ENCODE results near the gene GRID1. TPM values are rescaled to one million over a fixed set of nuclear protein-coding genes. Genes with fewer than 3 reads are reported as not detected.
"Not testable (repeated sequence)": the region's sequence is repeated elsewhere in the genome, so short reads cannot be mapped to it uniquely, and the experiment has no call there.

Gene GRID1
- total RNA-seq, 2 donors from 2014 or later: not detected

GRCh38 chr10:85850736-85851135 lies 515.9 kb downstream of the GRID1 start:
- Mint-ChIP-seq H3K27ac (no peak overlapping the region), H3K36me3 (no peaks in the 10 kb centered on the region), H3K4me3 (no peak overlapping the region), H3K9me3 (peaks cover 4% of the 10 kb centered on the region), H3K27me3 (no peaks in the 10 kb centered on the region), H3K4me1 (ENCODE audit: low read depth in 2 of 2) (no peaks in the 10 kb centered on the region)
- ATAC-seq: no peak
- no peak for DNase-seq (ENCODE audit: low spot score)

GRCh38 chr10:85849315-85849714 lies 517.3 kb downstream of the GRID1 start:
- Mint-ChIP-seq H3K9me3 (peaks cover 4% of the 10 kb centered on the region), H3K4me1 (ENCODE audit: low read depth in 2 of 2) (no peaks in the 10 kb centered on the region), H3K4me3 (no peak overlapping the region), H3K36me3 (no peaks in the 10 kb centered on the region), H3K27me3 (no peaks in the 10 kb centered on the region), H3K27ac (no peak overlapping the region)
- ATAC-seq (peak in 1 of 2 donors; percentile 6), DNase-seq (ENCODE audit: low spot score) (no peak)

- H3K9me3 Mint-ChIP-seq: peaks cover 4% of the 10 kb centered on the region
- no peak for ATAC-seq
- H3K4me3 Mint-ChIP-seq: no peak overlapping the region
- H3K4me1 Mint-ChIP-seq (ENCODE audit: low read depth in 2 of 2): no peaks in the 10 kb centered on the region
- no peak for DNase-seq (ENCODE audit: low spot score)
- no peak overlapping the region for H3K27ac Mint-ChIP-seq
- H3K36me3 Mint-ChIP-seq: no peaks in the 10 kb centered on the region
- no peaks in the 10 kb centered on the region for H3K27me3 Mint-ChIP-seq
These were observed 517.8 kb downstream of the GRID1 start for GRCh38 chr10:85848756-85849155.

GRCh38 chr10:85847085-85847484 lies 519.5 kb downstream of the GRID1 start:
- Mint-ChIP-seq H3K4me3 (no peak overlapping the region), H3K4me1 (ENCODE audit: low read depth in 2 of 2) (no peaks in the 10 kb centered on the region), H3K27me3 (no peaks in the 10 kb centered on the region), H3K27ac (no peak overlapping the region), H3K36me3 (no peaks in the 10 kb centered on the region), H3K9me3 (peaks cover 5% of the 10 kb centered on the region)
- ATAC-seq (no peak), DNase-seq (ENCODE audit: low spot score) (no peak)

GRCh38 chr10:85838660-85839059 lies 527.9 kb downstream of the GRID1 start:
- not testable (repeated sequence) for H3K4me1 Mint-ChIP-seq (ENCODE audit: low read depth in 2 of 2); H3K27me3 Mint-ChIP-seq

GRCh38 chr10:85832988-85833387 lies 533.6 kb downstream of the GRID1 start:
- Mint-ChIP-seq H3K36me3 (peaks cover 6% of the 10 kb centered on the region), H3K4me1 (ENCODE audit: low read depth in 2 of 2) (no peaks in the 10 kb centered on the region), H3K9me3 (peaks cover 14% of the 10 kb centered on the region), H3K27ac (no peak overlapping the region), H3K4me3 (no peak overlapping the region), H3K27me3 (no peaks in the 10 kb centered on the region)
- DNase-seq (ENCODE audit: low spot score) (no peak), ATAC-seq (no peak)

More at GRCh38 chr10:85838660-85839059, 527.9 kb downstream of the GRID1 start:
- not testable (repeated sequence) for ATAC-seq; DNase-seq (ENCODE audit: low spot score); H3K27ac Mint-ChIP-seq; H3K4me3 Mint-ChIP-seq
- H3K36me3 Mint-ChIP-seq: peaks cover 27% of the 10 kb centered on the region
- peaks cover 26% of the 10 kb centered on the region for H3K9me3 Mint-ChIP-seq

- DNase-seq (ENCODE audit: low spot score) (no peak), ATAC-seq (no peak)
- H3K36me3 Mint-ChIP-seq: peaks cover 8% of the 10 kb centered on the region
These were observed 535.2 kb downstream of the GRID1 start for GRCh38 chr10:85831422-85831821.

GRCh38 chr10:85826377-85826776 lies 540.2 kb downstream of the GRID1 start:
- no peak overlapping the region for H3K27ac Mint-ChIP-seq
- peaks cover 8% of the 10 kb centered on the region for H3K36me3 Mint-ChIP-seq
- H3K27me3 Mint-ChIP-seq: no peaks in the 10 kb centered on the region
- ATAC-seq: no peak
- DNase-seq (ENCODE audit: low spot score): no peak
- H3K9me3 Mint-ChIP-seq: peaks cover 31% of the 10 kb centered on the region
- H3K4me3 Mint-ChIP-seq: no peak overlapping the region
- no peaks in the 10 kb centered on the region for H3K4me1 Mint-ChIP-seq (ENCODE audit: low read depth in 2 of 2)

More at GRCh38 chr10:85831422-85831821, 535.2 kb downstream of the GRID1 start:
- no peak overlapping the region for H3K4me3 Mint-ChIP-seq
- H3K4me1 Mint-ChIP-seq (ENCODE audit: low read depth in 2 of 2): no peaks in the 10 kb centered on the region
- H3K27me3 Mint-ChIP-seq: no peaks in the 10 kb centered on the region
- H3K27ac Mint-ChIP-seq: no peak overlapping the region
- peaks cover 21% of the 10 kb centered on the region for H3K9me3 Mint-ChIP-seq

- ATAC-seq (no peak), DNase-seq (ENCODE audit: low spot score) (no peak)
- Mint-ChIP-seq H3K4me3 (no peak overlapping the region), H3K27ac (no peak overlapping the region), H3K36me3 (peaks cover 7% of the 10 kb centered on the region), H3K4me1 (ENCODE audit: low read depth in 2 of 2) (no peaks in the 10 kb centered on the region), H3K27me3 (no peaks in the 10 kb centered on the region), H3K9me3 (peaks cover 16% of the 10 kb centered on the region)
These were observed 555.2 kb downstream of the GRID1 start for GRCh38 chr10:85811405-85811804.

- H3K36me3 Mint-ChIP-seq: peaks cover 7% of the 10 kb centered on the region
- H3K4me1 Mint-ChIP-seq (ENCODE audit: low read depth in 2 of 2): no peaks in the 10 kb centered on the region
- no peak overlapping the region for H3K4me3 Mint-ChIP-seq
- peaks cover 16% of the 10 kb centered on the region for H3K9me3 Mint-ChIP-seq
- DNase-seq (ENCODE audit: low spot score): no peak
- no peak for ATAC-seq
- H3K27ac Mint-ChIP-seq: no peak overlapping the region
- H3K27me3 Mint-ChIP-seq: no peaks in the 10 kb centered on the region
These were observed 555.9 kb downstream of the GRID1 start for GRCh38 chr10:85810674-85811073.

GRCh38 chr10:85795460-85795859 lies 571.1 kb downstream of the GRID1 start:
- H3K27me3 Mint-ChIP-seq: no peaks in the 10 kb centered on the region
- ATAC-seq (no peak), DNase-seq (ENCODE audit: low spot score) (no peak)
- H3K9me3 Mint-ChIP-seq: no peaks in the 10 kb centered on the region
- H3K4me1 Mint-ChIP-seq (ENCODE audit: low read depth in 2 of 2): no peaks in the 10 kb centered on the region
- no peak overlapping the region for H3K27ac Mint-ChIP-seq
- no peak overlapping the region for H3K4me3 Mint-ChIP-seq
- no peaks in the 10 kb centered on the region for H3K36me3 Mint-ChIP-seq

GRCh38 chr10:85794553-85794952 lies 572.0 kb downstream of the GRID1 start:
- H3K36me3 Mint-ChIP-seq: no peaks in the 10 kb centered on the region
- H3K27me3 Mint-ChIP-seq: no peaks in the 10 kb centered on the region

GRCh38 chr10:85792533-85792858 lies 574.1 kb downstream of the GRID1 start:
- Mint-ChIP-seq H3K4me3 (no peak overlapping the region), H3K4me1 (ENCODE audit: low read depth in 2 of 2) (no peaks in the 10 kb centered on the region), H3K27me3 (no peaks in the 10 kb centered on the region), H3K9me3 (no peaks in the 10 kb centered on the region), H3K27ac (no peak overlapping the region), H3K36me3 (no peaks in the 10 kb centered on the region)
- DNase-seq (ENCODE audit: low spot score): no peak
- ATAC-seq: no peak

More at GRCh38 chr10:85794553-85794952, 572.0 kb downstream of the GRID1 start:
- no peak for ATAC-seq
- H3K4me3 Mint-ChIP-seq: no peak overlapping the region
- H3K9me3 Mint-ChIP-seq: no peaks in the 10 kb centered on the region
- no peaks in the 10 kb centered on the region for H3K4me1 Mint-ChIP-seq (ENCODE audit: low read depth in 2 of 2)
- H3K27ac Mint-ChIP-seq: no peak overlapping the region
- DNase-seq (ENCODE audit: low spot score): no peak

GRCh38 chr10:85791818-85792532 lies 574.6 kb downstream of the GRID1 start:
- no peaks in the 10 kb centered on the region for H3K36me3 Mint-ChIP-seq
- no peak overlapping the region for H3K4me3 Mint-ChIP-seq
- no peaks in the 10 kb centered on the region for H3K4me1 Mint-ChIP-seq (ENCODE audit: low read depth in 2 of 2)
- no peak for ATAC-seq
- H3K27ac Mint-ChIP-seq: no peak overlapping the region
- H3K27me3 Mint-ChIP-seq: no peaks in the 10 kb centered on the region
- no peak for DNase-seq (ENCODE audit: low spot score)
- no peaks in the 10 kb centered on the region for H3K9me3 Mint-ChIP-seq
